SHP77 treated with DMSO at 0.1 percent for 48 hours (cell line): ENCODE results near the gene SLC25A25.

ENCODE experiments used
- DNase-seq: peaks from one replicate; lab custom pipeline; 2025; lab: John Stamatoyannopoulos, UW

The SLC25A25 gene

DNA sequence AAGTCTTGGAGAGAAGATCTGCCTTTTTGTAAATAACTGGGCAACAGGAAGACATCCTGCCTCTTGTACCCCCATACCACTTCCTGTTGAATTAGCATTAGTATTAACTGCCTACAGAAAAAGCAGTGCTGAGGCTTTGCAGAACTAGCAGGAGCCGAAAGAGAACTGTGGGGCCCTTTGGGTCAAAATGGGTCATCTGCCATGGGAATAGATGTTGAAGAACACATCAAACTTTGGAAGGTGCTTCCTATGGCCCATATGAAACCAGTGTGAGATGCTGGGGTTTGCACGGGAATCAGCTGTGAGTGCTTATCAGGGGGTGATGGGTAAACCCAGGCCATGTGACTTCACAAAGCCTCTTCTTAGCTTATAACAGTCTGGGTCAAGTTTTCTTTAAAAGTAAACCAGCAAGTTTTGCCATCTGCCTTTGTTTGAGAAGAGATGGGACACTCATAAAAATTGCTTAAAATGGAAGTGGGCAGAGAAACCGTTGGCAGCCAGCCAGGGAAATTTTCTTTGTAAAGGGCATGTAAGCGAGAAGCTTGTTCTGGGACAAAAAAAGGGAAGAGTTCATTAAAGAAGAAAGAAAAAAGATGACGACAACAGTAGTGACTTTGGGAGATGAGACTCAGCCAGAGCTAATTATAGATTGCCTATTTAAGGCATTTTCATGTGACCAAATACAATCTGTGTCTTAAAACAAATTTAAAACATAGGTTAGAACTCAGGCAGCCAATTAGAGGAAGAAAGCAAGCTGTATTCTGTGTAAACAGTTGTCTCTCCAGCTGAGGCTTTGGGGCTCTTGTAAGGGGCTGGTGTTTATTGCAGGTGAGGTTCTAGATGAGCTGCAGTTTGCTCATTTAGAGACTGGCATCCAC, 4.4 kb downstream of the SLC25A25 start:
- peak; percentile 39 for DNase-seq

GRCh38 chr9:128073253-128073886, 5.3 kb downstream of the SLC25A25 start:
- no peak for DNase-seq

GRCh38 chr9:128077847-128078503, 9.9 kb downstream of the SLC25A25 start:
- no peak for DNase-seq

GRCh38 chr9:128078504-128079434, 10.7 kb downstream of the SLC25A25 start:
- no peak for DNase-seq

DNA sequence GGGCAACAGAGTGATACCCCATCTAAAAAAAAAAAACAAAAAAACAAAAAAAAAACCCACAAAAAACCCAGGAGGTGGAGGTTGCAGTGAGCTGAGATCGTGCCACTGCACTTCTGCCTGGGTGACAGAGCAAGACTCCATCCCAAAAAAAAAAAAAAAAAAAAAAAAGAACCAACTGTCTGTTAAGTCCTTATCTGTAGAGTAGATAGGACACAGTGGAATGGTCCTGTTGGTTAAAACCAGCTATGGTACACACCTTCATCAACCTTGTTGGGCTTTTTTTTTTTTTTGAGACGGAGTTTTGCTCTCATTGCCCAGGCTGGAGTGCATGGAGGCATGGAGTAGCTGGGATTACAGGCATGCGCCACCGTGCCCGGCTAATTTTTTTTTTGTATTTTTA, 12.2 kb downstream of the SLC25A25 start:
- no peak for DNase-seq

GRCh38 chr9:128081056-128081455, 13.0 kb downstream of the SLC25A25 start:
- no peak for DNase-seq

GRCh38 chr9:128082151-128082550, 14.1 kb downstream of the SLC25A25 start:
- DNase-seq = peak; percentile 24

DNA sequence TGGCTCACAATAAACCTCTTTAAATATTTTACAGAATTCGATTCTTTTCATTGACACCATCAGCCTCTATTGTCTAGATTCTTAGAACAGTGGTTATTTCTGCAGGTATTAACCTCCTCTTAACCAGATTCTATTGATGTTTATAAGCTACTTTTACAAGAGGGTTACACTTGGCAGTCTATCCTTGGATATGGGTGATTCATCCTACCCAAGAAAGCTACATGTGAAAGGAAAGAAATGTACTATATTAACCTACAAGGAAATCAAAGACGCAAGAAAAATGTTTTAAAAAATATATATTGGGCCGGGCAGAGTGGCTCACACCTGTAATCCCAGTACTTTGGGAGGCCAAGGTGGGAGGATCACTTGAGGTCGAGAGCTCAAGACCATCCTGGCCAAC, 16.7 kb downstream of the SLC25A25 start:
- DNase-seq = no peak

DNA sequence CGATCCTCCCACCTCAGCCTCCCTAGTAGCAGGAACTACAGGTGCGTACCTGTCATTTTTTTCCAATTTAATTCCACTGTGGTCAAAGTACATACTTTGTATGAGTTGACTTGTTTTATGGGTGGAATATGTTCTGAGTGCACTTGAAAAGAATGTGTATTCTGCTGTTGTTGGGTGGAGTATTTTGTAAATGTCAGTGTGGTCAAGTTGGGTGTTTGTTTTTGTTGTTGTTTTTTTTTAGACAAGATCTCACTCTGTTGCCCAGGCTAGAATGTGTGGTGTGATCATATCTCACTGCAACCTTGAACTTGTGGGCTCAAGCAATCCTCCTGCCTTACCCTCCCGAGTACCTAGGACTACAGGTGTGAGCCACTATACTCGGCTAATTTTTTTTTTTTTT, 17.9 kb downstream of the SLC25A25 start:
- DNase-seq = no peak

DNA sequence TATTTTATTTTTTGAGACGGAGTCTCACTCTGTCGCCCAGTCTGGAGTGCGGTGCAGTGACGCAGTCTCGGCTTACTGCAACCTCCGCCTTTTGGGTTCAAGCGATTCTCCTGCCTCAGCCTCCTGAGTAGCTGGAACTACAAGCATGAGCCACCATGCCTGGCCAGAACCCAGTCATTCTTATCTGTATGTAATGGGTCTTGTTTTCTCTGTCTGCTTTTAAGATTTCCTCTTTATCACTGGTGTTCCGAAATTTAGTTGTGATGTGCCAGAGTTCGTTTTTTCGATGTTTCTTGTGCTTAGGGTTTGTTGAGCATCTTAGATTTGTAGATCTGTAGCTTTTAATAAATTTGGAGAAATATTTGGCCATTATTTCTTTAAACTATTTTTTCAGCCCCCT, 19.2 kb downstream of the SLC25A25 start:
- DNase-seq = no peak

- no peak for DNase-seq
Measured at GRCh38 chr9:128088253-128088945, 20.4 kb downstream of the SLC25A25 start.

DNA sequence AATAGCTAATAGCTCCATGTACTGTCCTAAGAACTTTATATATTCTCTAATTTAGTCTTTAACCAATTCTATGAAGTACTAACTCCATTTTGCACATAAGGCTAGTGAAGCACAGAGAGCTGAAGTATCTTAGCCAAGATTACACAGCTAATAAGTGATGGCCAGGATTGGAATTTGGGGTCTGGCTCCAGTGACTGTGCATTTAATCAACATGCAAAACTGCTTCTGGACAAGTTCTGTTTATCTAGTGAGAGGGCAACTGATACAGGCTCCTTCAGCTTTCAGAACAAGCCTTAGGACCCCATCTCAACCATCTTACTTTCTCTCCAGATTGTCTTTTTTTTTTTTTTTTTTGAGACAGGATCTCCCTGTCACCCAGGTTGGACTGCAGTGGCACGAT, 21.3 kb downstream of the SLC25A25 start:
- no peak for DNase-seq

GRCh38 chr9:128091144-128091543, 23.1 kb downstream of the SLC25A25 start:
- DNase-seq = no peak

- DNase-seq = no peak
Measured at GRCh38 chr9:128091571-128091970, 23.5 kb downstream of the SLC25A25 start.

- no peak for DNase-seq
Measured at GRCh38 chr9:128092199-128092977, 24.4 kb downstream of the SLC25A25 start.

DNA sequence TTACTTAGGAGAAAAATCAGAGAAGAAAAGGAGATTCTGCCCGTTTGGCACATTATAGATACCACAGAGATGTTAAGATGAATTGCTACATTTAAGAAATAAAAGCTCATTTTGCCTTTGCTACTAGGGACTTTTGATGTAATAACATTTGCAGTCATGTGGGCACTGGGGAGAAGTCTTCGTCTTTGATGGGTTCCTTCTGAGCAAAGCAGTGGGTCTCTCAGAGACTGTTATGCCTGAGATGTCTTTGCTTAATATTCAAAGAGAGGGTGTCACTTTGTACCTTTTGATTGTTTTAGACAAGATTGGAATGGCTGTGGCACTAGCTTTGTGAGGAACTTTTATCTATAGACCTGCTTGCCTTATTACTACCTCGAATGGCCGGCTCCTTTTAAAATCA, 25.0 kb downstream of the SLC25A25 start:
- no peak for DNase-seq

DNA sequence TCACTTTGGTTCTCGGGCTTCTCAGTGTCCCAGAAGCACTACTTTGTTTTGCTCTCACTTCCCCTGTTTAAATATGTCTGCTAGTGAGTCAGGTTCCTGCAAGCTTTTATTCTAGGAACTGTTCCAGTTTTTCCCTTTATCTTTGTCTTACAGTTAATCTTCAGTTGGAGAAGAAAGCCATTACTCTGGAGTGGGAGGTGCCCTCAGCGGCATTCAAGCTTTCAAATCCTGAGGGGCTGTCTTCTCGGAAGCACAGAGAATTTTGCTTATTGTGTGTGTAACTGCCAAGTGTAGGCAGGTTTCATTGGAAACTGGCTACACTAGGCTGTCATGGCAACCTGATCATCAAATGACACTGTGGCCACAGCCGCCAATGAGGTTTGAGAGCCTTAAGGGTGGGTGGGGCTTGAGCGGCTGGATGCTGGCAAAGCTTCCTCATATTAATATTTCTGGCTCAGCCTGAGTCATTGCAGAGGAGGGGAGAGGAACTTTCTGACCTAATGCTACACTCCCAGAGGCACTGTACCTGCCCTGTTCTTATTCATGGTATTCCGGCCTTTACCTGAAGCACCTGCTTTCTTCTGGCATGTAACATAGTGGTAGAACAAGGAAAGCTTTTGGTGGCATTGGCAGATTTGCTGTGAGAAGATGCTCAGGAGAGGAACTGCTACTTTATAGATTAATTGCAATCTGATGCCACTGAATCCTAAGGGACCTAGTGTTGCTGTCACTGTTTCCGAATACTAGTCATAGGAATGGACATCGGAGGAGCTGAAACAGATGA, 26.3 kb downstream of the SLC25A25 start:
- peak; percentile 53 for DNase-seq

GRCh38 chr9:128094950-128095544, 27.0 kb downstream of the SLC25A25 start:
- no peak for DNase-seq
